ENCODE results near the gene SSNA1. TPM values are rescaled to one million over a fixed set of nuclear protein-coding genes. Genes with fewer than 3 reads are reported as not detected.
A peak's percentile ranks its signal among the peaks of the same experiment; 100 is the strongest.

SSNA1 gene
- total RNA-seq, 1 experiment from 2014 or later: 62.3 TPM

DNA sequence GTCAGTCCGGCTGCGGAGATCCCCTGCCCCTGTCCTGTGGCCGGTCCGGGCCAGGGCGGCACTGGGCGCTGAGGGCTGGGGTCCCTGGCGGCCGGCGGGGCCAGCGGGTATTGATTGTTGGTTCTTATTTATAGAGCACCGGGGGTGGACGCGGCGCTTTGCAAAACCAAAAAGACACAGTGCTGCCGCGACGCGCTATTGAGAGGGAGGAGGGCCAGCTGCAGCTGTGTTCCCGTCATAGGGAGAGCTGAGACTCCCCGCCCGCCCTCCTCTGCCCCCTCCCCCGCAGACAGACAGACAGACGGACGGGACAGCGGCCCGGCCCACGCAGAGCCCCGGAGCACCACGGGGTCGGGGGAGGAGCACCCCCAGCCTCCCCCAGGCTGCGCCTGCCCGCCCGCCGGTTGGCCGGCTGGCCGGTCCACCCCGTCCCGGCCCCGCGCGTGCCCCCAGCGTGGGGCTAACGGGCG is 21.2 kb upstream of the SSNA1 start:
- Histone ChIP-seq H3K4me1 (peaks cover 13% of the 10 kb centered on the region), H3K27me3 (replicated peaks; ENCODE audit: control insufficient read depth, insufficient read depth, low read length) (peaks cover 2% of the 10 kb centered on the region; the same call in 1 of the 2 replicates), H3K4me3 (ENCODE audit: low read depth, low read length) (no peak overlapping the region), H3K9me3 (no peaks in the 10 kb centered on the region), H3K36me3 (ENCODE audit: control insufficient read depth, insufficient read depth, low read length) (no peaks in the 10 kb centered on the region)
- no peak for DNase-seq
- no TSS peak for BruUV-seq (replicated peaks)
- no peaks in the 10 kb centered on the region for H3K9me3 Mint-ChIP-seq (ENCODE audit: unreplicated experiment)
- H3K36me3 Mint-ChIP-seq (ENCODE audit: insufficient read depth, unreplicated experiment): no peaks in the 10 kb centered on the region
- H3K4me1 Mint-ChIP-seq (ENCODE audit: low read depth, unreplicated experiment): peaks cover 6% of the 10 kb centered on the region
- H3K4me3 Mint-ChIP-seq (ENCODE audit: unreplicated experiment): peak overlapping the region; percentile 79
- TF ChIP-seq, protein P1, sequence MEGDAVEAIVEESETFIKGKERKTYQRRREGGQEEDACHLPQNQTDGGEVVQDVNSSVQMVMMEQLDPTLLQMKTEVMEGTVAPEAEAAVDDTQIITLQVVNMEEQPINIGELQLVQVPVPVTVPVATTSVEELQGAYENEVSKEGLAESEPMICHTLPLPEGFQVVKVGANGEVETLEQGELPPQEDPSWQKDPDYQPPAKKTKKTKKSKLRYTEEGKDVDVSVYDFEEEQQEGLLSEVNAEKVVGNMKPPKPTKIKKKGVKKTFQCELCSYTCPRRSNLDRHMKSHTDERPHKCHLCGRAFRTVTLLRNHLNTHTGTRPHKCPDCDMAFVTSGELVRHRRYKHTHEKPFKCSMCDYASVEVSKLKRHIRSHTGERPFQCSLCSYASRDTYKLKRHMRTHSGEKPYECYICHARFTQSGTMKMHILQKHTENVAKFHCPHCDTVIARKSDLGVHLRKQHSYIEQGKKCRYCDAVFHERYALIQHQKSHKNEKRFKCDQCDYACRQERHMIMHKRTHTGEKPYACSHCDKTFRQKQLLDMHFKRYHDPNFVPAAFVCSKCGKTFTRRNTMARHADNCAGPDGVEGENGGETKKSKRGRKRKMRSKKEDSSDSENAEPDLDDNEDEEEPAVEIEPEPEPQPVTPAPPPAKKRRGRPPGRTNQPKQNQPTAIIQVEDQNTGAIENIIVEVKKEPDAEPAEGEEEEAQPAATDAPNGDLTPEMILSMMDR (IDR thresholded peaks at IDR 0.05; ENCODE audit: insufficient read depth in 1 of 2, low read depth in 1 of 2, low read length in 1 of 2, severe bottlenecking in 1 of 2, unreplicated experiment in 1 of 2): no peak
- POLR2A ChIA-PET: no interaction called here
- H3K27me3 Mint-ChIP-seq (ENCODE audit: insufficient read depth, unreplicated experiment): peaks cover 8% of the 10 kb centered on the region
- intact Hi-C loops (cut with micrococcal nuclease; ENCODE audit: unreplicated experiment): loop anchor here (5.0 kb wide), 1 partner anchor 40 kb away; no protein-coding TSS in a partner anchor
- CTCF ChIA-PET: interaction anchor here (0.6 to 3.1 kb wide), 5 partner anchors 9 to 138 kb away, joined by 3 to 16 read pairs (median 8); partner anchors contain the start of genes ANAPC2 and SSNA1
- no peak overlapping the region for H3K27ac Mint-ChIP-seq (ENCODE audit: unreplicated experiment)

GRCh38 chr9:137167747-137168572 is 20.5 kb upstream of the SSNA1 start:
- Histone ChIP-seq H3K4me3 (ENCODE audit: low read depth, low read length) (peak overlapping the region; percentile 74), H3K4me1 (peaks cover 13% of the 10 kb centered on the region), H3K9me3 (no peaks in the 10 kb centered on the region), H3K27me3 (replicated peaks; ENCODE audit: control insufficient read depth, insufficient read depth, low read length) (peaks cover 2% of the 10 kb centered on the region; the same call in 1 of the 2 replicates), H3K36me3 (ENCODE audit: control insufficient read depth, insufficient read depth, low read length) (no peaks in the 10 kb centered on the region)
- POLR2A ChIA-PET: interaction anchor here (0.5 to 1.6 kb wide), 3 partner anchors 33 to 684 kb away, joined by 3 to 5 read pairs (median 5); partner anchors contain the start of gene TPRN
- H3K9me3 Mint-ChIP-seq (ENCODE audit: unreplicated experiment): no peaks in the 10 kb centered on the region
- H3K36me3 Mint-ChIP-seq (ENCODE audit: insufficient read depth, unreplicated experiment): peaks cover under 1% of the 10 kb centered on the region
- H3K4me1 Mint-ChIP-seq (ENCODE audit: low read depth, unreplicated experiment): peaks cover 6% of the 10 kb centered on the region
- H3K4me3 Mint-ChIP-seq (ENCODE audit: unreplicated experiment): peak overlapping the region; percentile 79
- no peak overlapping the region for H3K27ac Mint-ChIP-seq (ENCODE audit: unreplicated experiment)
- peak; percentile 83 to 85 for DNase-seq
- TF ChIP-seq, protein P1 (IDR thresholded peaks at IDR 0.05; ENCODE audit: insufficient read depth in 1 of 2, low read depth in 1 of 2, low read length in 1 of 2, severe bottlenecking in 1 of 2, unreplicated experiment in 1 of 2): no peak
- BruUV-seq (replicated peaks): no TSS peak
- peaks cover 4% of the 10 kb centered on the region for H3K27me3 Mint-ChIP-seq (ENCODE audit: insufficient read depth, unreplicated experiment)
- CTCF ChIA-PET: interaction anchor here (0.6 to 3.1 kb wide), 7 partner anchors 9 to 274 kb away, joined by 3 to 16 read pairs (median 8); partner anchors contain the start of genes ANAPC2, RNF224 and SSNA1
- intact Hi-C loops (cut with micrococcal nuclease; ENCODE audit: unreplicated experiment): loop anchor here (5.0 kb wide), 1 partner anchor 41 kb away; no protein-coding TSS in a partner anchor

DNA sequence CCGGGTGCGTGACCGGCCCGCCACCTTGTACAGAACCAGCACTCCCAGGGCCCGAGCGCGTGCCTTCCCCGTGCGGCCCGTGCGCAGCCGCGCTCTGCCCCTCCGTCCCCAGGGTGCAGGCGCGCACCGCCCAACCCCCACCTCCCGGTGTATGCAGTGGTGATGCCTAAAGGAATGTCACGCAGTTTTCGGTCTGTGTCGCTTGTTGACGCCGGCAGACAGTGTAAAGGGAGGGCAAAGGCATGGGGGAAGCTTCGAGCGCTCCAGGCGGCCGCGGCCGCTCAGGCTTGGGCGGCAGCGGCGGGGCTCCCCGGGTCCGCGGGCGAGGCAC is 19.9 kb upstream of the SSNA1 start:
- intact Hi-C loops (cut with micrococcal nuclease; ENCODE audit: unreplicated experiment): loop anchor here (5.0 kb wide), 1 partner anchor 41 kb away; no protein-coding TSS in a partner anchor
- no peaks in the 10 kb centered on the region for H3K9me3 Mint-ChIP-seq (ENCODE audit: unreplicated experiment)
- H3K4me3 Mint-ChIP-seq (ENCODE audit: unreplicated experiment): peak overlapping the region; percentile 79
- POLR2A ChIA-PET: interaction anchor here (1.3 to 1.6 kb wide), 2 partner anchors 20 to 32 kb away, joined by 3 to 5 read pairs; partner anchors contain the start of genes SSNA1 and TPRN
- BruUV-seq (replicated peaks): no TSS peak
- Histone ChIP-seq H3K27me3 (replicated peaks; ENCODE audit: control insufficient read depth, insufficient read depth, low read length) (peaks cover 2% of the 10 kb centered on the region; the same call in 1 of the 2 replicates), H3K36me3 (ENCODE audit: control insufficient read depth, insufficient read depth, low read length) (no peaks in the 10 kb centered on the region), H3K4me1 (peaks cover 13% of the 10 kb centered on the region), H3K9me3 (no peaks in the 10 kb centered on the region), H3K4me3 (ENCODE audit: low read depth, low read length) (peak overlapping the region; percentile 74)
- no peak overlapping the region for H3K27ac Mint-ChIP-seq (ENCODE audit: unreplicated experiment)
- peaks cover 6% of the 10 kb centered on the region for H3K36me3 Mint-ChIP-seq (ENCODE audit: insufficient read depth, unreplicated experiment)
- H3K4me1 Mint-ChIP-seq (ENCODE audit: low read depth, unreplicated experiment): peaks cover 6% of the 10 kb centered on the region
- CTCF ChIA-PET: interaction anchor here (1.2 to 3.1 kb wide), 5 partner anchors 8 to 139 kb away, joined by 3 to 16 read pairs (median 8); partner anchors contain the start of genes ANAPC2, RNF224 and SSNA1
- TF ChIP-seq, protein P1 (IDR thresholded peaks at IDR 0.05; ENCODE audit: insufficient read depth in 1 of 2, low read depth in 1 of 2, low read length in 1 of 2, severe bottlenecking in 1 of 2, unreplicated experiment in 1 of 2): no peak
- peaks cover 4% of the 10 kb centered on the region for H3K27me3 Mint-ChIP-seq (ENCODE audit: insufficient read depth, unreplicated experiment)
- peak in 1 of 2 experiments; percentile 60 for DNase-seq

Measured in Caco-2 (cell line).